BE2C (cell line): ENCODE data around the gene CDKN3. TPM values are rescaled to one million over a fixed set of nuclear protein-coding genes. Genes with fewer than 3 reads are reported as not detected.

Experiments used
- DNase-seq: peaks from one replicate; pipeline ENCODE4 v3.0.0-alpha.2; 2020
- H3K27me3 ChIP-seq: fragments of 250-450 bp; sonication (Bioruptor Pico); 2 replicates; pipeline ENCODE4 v1.5.1; 2020; ENCODE audit warnings: mild to moderate bottlenecking
- H3K36me3 ChIP-seq: fragments of 250-450 bp; sonication (Bioruptor Pico); 2 replicates; pipeline ENCODE4 v1.5.1; 2020; ENCODE audit warnings: mild to moderate bottlenecking
- H3K4me1 ChIP-seq: fragments of 250-450 bp; sonication (Bioruptor Pico); 2 replicates; pipeline ENCODE4 v1.5.1; 2020
- H3K4me3 ChIP-seq: 2 replicates; pipeline ENCODE4 v1.5.1; 2011; ENCODE audit warnings: low read depth, low read length
- H3K9me3 ChIP-seq: fragments of 250-450 bp; sonication (Bioruptor Pico); 2 replicates; pipeline ENCODE4 v1.5.1; 2020
- polyA plus RNA-seq: library from polyadenylated mRNA; unstranded; fragments of >200 nt; gene quantifications from one replicate; pipeline ENCODE4 v1.2.1, GENCODE V29; 2012; ENCODE audit warnings: low read depth, missing spikeins; ENCODE audit not compliant: insufficient read length, insufficient read depth
- TF ChIP-seq, protein P1 (sequence below): IDR thresholded peaks from 2 replicates; pipeline ENCODE4 v1.5.1; 2012; ENCODE audit warnings: mild to moderate bottlenecking, low read depth, low read length

The CDKN3 gene, protein sequence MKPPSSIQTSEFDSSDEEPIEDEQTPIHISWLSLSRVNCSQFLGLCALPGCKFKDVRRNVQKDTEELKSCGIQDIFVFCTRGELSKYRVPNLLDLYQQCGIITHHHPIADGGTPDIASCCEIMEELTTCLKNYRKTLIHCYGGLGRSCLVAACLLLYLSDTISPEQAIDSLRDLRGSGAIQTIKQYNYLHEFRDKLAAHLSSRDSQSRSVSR
- polyA plus RNA-seq, result 7.7 TPM

- Histone ChIP-seq H3K9me3 (no peaks in the 10 kb centered on the region), H3K27me3 (no peaks in the 10 kb centered on the region), H3K36me3 (peaks cover 6% of the 10 kb centered on the region), H3K4me1 (no peaks in the 10 kb centered on the region; the same call in 1 of the 2 replicates), H3K4me3 (peak within 1 kb of the TSS; percentile 91)
- peak; percentile 98 for DNase-seq
- TF ChIP-seq, protein P1, sequence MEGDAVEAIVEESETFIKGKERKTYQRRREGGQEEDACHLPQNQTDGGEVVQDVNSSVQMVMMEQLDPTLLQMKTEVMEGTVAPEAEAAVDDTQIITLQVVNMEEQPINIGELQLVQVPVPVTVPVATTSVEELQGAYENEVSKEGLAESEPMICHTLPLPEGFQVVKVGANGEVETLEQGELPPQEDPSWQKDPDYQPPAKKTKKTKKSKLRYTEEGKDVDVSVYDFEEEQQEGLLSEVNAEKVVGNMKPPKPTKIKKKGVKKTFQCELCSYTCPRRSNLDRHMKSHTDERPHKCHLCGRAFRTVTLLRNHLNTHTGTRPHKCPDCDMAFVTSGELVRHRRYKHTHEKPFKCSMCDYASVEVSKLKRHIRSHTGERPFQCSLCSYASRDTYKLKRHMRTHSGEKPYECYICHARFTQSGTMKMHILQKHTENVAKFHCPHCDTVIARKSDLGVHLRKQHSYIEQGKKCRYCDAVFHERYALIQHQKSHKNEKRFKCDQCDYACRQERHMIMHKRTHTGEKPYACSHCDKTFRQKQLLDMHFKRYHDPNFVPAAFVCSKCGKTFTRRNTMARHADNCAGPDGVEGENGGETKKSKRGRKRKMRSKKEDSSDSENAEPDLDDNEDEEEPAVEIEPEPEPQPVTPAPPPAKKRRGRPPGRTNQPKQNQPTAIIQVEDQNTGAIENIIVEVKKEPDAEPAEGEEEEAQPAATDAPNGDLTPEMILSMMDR, result no peak
Measured at GRCh38 chr14:54396493-54397335, at the start of gene CDKN3. TSS of gene CDKN3 (plus strand) at chr14:54397007. CDS start at chr14:54397069, 62 bp downstream.

DNA sequence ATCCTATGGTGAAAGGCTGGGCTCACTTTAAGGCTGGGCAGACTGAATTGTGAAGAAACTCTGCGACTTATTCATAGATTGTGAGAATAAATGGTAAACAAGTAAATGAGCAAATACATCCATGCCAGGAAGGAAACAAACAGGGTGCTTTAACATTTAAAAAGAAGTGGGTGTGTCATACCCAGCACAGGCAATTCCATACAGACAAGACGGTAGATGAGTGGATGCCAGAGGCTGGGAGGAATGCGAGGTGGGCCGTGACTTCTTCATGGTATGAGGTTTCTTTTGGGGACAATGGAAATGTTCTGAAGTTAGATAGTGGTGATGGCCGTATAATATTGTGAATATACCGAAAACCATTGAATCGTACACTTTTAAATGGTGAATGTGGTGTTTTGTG, 49.8 kb upstream of the CDKN3 start:
- Histone ChIP-seq H3K9me3 (no peaks in the 10 kb centered on the region), H3K4me3 (no peak overlapping the region), H3K27me3 (peaks cover 5% of the 10 kb centered on the region; the same call in 1 of the 2 replicates), H3K4me1 (peaks cover 5% of the 10 kb centered on the region; the same call in 1 of the 2 replicates), H3K36me3 (no peaks in the 10 kb centered on the region)
- DNase-seq, result no peak
- TF ChIP-seq, protein P1, result no peak

DNA sequence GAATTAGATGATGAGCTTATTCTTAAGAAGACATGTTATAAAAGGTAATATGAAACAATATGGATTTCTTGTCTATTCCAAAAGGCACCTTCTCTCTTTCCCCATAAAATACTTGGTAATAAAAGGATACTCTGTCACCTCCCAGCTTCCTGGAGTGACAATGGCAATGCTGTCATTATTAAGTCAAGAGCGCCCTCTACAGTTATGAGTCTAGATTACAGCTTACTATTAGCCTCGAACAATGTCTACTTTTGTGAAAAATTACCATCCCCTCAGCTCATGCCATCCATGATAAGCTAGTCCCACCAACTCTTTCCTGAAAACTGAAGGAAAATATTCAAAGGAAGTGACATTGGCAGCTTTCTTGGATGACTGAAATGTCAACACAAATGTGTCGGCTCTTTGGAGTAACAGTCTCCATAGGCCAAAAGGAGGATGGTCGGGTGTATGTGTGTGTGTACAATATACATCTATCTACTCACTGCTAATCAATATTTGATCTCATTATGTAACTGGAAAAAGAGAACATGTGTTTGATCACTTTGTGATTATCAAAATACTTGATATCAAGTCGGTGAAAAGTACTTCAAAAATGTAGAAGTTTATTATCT, 48.7 kb upstream of the CDKN3 start:
- TF ChIP-seq, protein P1, result peak; percentile 82
- peaks cover 5% of the 10 kb centered on the region; the same call in 1 of the 2 replicates for H3K4me1 ChIP-seq
- peak; percentile 26 for DNase-seq
- no peaks in the 10 kb centered on the region for H3K36me3 ChIP-seq
- H3K27me3 ChIP-seq, result peaks cover 5% of the 10 kb centered on the region; the same call in 1 of the 2 replicates
- no peak overlapping the region for H3K4me3 ChIP-seq
- no peaks in the 10 kb centered on the region for H3K9me3 ChIP-seq

- no peak for DNase-seq
- H3K27me3 ChIP-seq, result peaks cover 5% of the 10 kb centered on the region; the same call in 1 of the 2 replicates
- peaks cover 3% of the 10 kb centered on the region; the same call in 1 of the 2 replicates for H3K4me1 ChIP-seq
- TF ChIP-seq, protein P1, result no peak
- no peak overlapping the region for H3K4me3 ChIP-seq
- H3K36me3 ChIP-seq, result no peaks in the 10 kb centered on the region
- H3K9me3 ChIP-seq, result no peaks in the 10 kb centered on the region
Measured at GRCh38 chr14:54348923-54349620, 47.7 kb upstream of the CDKN3 start.

DNA sequence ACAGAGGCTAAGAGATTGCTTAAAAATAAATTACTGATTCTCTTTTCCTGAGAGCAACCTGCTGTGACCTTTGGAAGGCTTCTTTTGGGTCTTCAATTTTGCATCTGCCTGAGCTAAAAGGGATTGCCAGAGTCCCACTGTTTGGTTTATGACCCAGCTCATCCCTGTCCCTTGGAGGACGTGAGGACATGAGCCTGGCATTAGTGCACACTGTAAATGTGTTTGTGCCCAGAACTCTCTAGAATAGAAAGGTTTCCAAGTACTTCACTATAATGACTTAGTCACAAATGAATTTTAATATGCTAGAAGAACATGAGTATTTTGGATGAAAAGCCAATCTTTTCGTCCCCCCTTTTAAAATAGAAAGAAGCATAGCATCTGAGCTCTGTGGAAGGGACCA, 47.1 kb upstream of the CDKN3 start:
- no peak for DNase-seq
- TF ChIP-seq, protein P1, result no peak
- no peaks in the 10 kb centered on the region for H3K4me1 ChIP-seq
- no peaks in the 10 kb centered on the region for H3K9me3 ChIP-seq
- no peak overlapping the region for H3K4me3 ChIP-seq
- no peaks in the 10 kb centered on the region for H3K36me3 ChIP-seq
- peaks cover 5% of the 10 kb centered on the region; the same call in 1 of the 2 replicates for H3K27me3 ChIP-seq
